Activated CD4-positive, alpha-beta T cell treated with anti-CD3 and anti-CD28 coated beads, Interleukin-2, amount 50 U/mL, for 24 hours (primary cell): ENCODE results near the gene TMEM255B.
"Not testable (repeated sequence)": the region's sequence is repeated elsewhere in the genome, so short reads cannot be mapped to it uniquely, and the experiment has no call there.

ENCODE experiments used
- DNase-seq, 2 donors: peaks; one replicate each; pipeline ENCODE4 v3.0.0-alpha.2; 2020; ENCODE audit warnings: low read depth in 1 of 2, low spot score in 1 of 2

The TMEM255B gene

GRCh38 chr13:113734099-113734825, 24.8 kb upstream of the TMEM255B start:
- DNase-seq, result no peak

- DNase-seq, result no peak
Measured at GRCh38 chr13:113734826-113735125, 24.2 kb upstream of the TMEM255B start.

- no peak for DNase-seq
Measured at GRCh38 chr13:113735194-113735593, 23.8 kb upstream of the TMEM255B start.

GRCh38 chr13:113735750-113736149, 23.3 kb upstream of the TMEM255B start:
- DNase-seq, result no peak

DNA sequence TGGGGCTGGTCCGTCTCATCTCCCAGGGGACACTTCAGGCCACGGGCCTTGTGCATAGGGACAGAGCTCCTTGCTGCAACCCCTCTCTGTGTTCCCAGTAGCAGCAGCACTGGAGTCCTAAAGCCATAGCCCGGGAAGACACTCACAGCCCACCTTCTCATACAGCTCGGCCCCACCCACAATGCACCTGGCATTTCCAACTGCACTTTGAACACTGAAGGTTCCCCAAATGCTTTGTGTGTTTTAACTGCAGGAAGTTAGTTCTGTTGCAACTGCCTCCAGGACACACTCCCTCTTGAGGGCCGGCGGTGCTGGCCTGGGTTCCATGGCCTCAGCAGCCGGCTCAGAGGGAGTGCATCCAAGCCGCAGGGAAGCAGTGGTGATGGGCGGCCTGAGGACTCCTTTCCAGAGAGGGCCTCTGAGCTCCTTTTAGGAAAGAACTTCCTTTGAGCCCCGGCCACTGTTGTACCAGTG, 22.7 kb upstream of the TMEM255B start:
- DNase-seq, result no peak

GRCh38 chr13:113737803-113738202, 21.2 kb upstream of the TMEM255B start:
- no peak for DNase-seq

GRCh38 chr13:113739527-113740285, 19.3 kb upstream of the TMEM255B start:
- no peak for DNase-seq

DNA sequence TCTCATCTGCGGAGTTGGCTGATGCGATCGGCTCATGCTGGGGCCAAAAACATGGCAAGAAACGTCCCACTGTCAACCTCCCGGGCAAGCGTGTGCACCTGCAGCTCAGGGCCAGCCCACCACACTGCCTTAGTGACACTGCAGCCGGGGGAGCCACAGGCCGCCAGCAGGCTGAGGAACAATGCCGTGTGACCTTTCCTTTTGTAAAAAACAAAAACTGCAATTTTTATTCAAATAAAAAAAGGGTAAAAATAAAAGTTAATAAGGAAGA, 18.8 kb upstream of the TMEM255B start:
- no peak for DNase-seq

GRCh38 chr13:113740661-113741060, 18.4 kb upstream of the TMEM255B start:
- DNase-seq, result no peak

DNA sequence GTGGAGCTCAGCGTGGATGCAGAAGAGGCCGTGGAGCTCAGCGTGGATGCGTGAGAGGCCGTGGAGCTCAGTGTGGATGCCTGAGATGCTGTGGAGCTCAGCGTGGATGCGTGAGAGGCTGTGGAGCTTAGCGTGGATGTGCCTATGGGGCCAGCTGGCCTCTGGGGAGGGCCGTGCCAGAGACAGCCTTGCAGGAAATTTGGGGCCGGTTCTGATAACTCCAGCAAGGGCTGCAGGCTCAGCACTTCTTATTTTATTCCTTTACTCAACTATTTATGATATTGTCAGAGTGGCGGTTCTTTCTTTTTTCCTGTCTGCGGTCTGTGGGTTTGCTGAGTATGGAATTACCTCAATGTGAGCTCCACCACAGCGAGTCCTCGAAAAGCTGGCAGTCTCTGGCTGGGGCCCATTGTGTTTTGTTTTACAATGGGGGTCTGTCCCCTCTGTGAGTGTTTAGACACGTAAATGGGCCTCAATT, 17.8 kb upstream of the TMEM255B start:
- no peak for DNase-seq

DNA sequence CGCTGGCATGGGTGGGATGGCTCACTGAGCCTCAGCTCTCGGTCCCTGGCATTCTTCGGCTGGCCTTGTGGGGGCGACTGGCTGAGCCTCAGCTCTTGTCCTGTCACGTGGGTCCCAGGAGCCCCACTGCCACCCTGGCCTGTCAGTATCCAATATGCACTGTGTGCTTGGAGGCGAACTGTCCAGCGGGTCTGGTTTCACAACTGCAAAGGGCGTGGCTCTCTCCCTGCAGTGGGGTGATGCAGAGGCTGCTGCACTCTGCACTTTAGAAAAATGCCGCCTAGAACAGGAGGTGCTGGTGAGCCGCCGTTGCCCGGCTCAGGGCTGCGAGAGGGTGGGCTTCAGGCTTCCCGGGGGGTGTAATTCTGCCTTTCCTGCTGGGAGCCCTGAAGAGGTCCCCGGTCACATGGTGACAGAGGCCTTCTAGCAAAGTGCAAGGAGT, 17.0 kb upstream of the TMEM255B start:
- DNase-seq, result no peak

GRCh38 chr13:113742445-113743120, 16.4 kb upstream of the TMEM255B start:
- DNase-seq, result no peak

DNA sequence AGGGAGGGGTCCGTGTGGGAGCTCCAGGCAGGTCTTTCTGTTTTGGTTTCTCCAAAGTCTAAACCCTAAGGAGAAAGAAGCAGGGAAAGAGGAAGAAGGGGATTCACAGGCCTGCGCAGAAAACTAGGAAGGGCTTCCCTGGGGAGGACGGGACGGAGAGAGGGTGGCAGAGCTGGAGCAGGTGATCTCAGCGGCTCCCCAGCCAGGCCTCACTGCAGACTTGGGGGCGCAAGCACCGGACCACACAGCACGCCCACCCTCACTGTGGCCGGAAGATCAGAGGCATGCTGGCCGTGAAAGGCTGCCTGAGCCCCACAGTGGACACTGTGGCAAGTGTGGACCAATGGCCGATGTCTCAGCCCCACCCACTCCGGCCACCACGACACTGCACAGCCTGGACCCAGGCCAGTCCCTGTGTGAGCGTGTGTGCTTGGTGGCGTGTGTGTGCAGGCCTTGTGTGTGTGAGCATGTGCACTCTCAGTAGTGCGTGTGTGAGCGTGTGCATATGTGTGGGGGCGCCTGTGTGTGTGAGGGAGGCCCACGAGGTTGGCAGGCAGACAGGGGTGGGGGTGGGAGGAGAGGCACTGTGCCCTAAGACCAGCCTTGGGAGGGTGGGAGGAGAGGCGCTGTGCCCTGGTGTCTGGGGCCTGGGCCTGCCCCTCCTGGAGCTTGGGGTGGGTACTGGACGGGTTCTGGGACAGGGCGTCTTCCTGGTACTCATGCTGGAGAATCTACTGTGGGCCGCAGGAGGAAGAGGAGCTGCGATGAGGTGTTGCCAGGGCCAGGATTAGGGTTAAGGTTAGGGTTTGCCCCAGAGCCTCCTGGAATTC, 15.4 kb upstream of the TMEM255B start:
- no peak for DNase-seq

DNA sequence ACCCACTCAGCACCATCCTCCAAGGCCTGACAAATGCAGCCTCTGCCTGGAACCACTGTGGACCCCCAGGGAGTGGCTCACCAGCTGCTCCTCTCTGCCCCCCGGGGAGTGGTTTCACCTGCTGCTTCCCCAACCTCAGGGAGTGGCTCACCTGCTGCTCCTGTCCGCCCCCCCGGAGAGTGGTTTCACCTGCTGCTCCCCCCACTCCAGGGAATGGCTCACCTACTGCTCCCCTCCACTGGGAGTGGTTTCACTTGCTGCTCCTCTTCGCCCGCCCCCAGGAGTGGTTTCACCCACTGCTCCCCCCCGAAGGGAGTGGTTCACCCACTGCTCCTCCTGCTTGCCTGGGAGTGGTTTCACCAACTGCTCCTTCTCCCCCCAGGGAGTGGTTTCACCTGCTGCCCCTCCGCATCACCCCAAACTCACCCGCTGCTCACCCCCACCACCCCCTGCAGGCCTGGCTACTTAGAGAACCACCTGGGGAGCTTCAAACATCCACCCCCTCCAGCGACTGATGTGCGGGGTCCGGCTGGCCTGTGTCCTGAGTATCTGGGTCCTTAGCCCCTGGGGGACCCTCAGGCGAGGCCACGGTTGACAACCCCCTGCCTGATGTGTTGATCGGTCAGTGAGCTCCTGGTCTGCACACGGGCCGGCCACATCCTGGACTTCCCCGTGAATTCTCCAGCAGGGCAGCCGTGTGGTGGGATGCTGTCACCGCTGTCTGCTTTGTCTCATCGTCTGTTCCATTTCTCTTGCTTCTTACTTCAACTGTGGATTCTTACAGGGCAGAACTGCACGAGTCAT, 14.6 kb upstream of the TMEM255B start:
- DNase-seq, result no peak

- DNase-seq, result no peak
Measured at GRCh38 chr13:113745059-113745458, 14.0 kb upstream of the TMEM255B start.

DNA sequence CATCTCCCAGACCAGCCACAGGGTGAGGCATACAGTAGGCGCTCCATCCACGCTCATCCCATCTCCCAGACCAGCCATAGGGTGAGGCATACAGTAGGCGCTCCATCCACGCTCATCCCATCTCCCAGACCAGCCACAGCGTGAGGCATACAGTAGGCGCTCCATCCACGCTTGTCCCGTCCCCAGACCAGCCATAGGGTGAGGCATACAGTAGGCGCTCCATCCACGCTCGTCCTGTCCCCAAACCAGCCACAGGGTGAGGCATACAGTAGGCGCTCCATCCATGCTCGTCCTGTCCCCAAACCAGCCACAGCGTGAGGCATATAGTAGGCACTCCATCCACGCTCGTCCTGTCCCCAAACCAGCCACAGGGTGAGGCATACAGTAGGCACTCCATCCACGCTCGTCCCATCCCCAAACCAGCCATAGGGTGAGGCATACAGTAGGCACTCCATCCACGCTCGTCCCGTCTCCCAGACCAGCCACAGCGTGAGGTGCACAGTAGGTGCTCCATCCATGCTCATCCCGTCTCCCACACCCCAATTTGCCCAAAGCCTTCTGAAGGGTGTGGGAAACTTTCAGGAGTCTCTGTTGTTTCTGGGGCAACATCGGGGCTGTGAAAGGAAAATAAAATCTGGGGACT, 13.4 kb upstream of the TMEM255B start:
- not testable (repeated sequence) for DNase-seq

DNA sequence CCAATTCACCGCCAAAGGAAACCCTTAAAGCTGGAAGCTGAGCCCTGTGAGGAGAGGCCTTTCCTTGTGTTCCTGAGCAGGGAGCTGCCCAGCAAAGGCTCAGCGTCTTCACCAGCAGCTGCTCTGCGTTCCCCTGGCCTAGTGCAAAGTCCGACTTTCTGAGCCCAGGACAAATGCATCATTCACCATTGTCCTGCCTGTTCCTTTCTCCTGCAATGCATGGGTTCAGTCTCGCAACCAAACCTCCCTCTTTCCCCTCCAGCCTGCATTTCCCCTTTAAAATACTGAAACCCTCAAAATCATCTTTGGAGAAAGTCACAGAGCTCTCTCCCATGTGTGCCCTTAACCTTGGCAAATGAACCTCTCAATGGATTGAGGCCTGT, 12.9 kb upstream of the TMEM255B start:
- DNase-seq, result no peak

DNA sequence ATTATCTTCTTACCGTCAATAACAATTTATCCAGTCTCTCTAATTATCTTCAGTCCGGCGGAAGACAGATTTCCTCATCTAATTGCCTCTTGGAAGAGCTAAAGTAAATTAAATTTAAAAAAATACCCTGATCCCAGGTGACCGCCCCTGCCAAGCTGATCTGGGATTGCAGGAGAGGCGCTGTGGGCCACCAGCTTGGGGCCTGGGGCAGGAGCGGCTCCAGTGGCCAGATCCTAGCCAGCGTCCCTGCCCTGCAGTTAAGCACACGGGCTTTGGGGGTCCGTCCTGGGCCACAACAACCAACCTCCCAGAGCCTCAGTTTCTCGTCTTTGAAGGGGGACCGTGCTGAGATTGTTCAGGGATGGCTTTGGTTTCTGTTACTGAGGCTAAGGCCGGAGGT, 12.4 kb upstream of the TMEM255B start:
- no peak for DNase-seq

DNA sequence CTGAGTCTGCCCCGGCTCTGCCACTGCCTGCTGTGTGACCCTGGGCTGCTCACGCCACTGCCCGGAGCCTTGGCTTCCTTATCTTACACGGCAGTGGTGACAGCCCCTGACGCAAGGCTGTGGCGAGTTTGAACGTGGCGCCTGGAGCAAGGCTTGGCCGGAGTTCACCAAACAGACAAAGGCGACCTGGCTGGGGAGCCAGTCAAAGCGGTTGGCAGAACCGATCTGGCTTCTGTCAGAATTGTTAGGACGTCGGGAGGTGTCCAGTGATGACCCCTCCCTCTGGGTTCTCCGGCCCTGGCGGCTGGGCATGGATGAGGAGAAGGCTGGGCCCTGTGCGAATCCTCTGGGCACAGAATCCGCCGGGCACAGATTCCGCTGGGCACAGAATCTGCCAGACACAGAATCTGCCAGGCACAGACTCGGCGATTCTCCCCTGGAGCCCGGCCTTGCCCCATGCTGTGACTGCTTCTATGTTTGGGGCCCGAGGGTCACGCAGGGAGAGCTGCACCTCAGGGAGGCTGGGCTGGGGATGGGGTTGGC, 11.7 kb upstream of the TMEM255B start:
- DNase-seq, result no peak
